GM19023 (cell line): Measurements from ENCODE around the gene MMS22L.

Experiments
- ATAC-seq: cut with Tn5 transposase; IDR thresholded peaks from one replicate; pipeline ENCODE4 v1.9.1; 2021; ENCODE audit warnings: mild to moderate bottlenecking, moderate library complexity; ENCODE audit not compliant: unreplicated experiment

The MMS22L gene

DNA sequence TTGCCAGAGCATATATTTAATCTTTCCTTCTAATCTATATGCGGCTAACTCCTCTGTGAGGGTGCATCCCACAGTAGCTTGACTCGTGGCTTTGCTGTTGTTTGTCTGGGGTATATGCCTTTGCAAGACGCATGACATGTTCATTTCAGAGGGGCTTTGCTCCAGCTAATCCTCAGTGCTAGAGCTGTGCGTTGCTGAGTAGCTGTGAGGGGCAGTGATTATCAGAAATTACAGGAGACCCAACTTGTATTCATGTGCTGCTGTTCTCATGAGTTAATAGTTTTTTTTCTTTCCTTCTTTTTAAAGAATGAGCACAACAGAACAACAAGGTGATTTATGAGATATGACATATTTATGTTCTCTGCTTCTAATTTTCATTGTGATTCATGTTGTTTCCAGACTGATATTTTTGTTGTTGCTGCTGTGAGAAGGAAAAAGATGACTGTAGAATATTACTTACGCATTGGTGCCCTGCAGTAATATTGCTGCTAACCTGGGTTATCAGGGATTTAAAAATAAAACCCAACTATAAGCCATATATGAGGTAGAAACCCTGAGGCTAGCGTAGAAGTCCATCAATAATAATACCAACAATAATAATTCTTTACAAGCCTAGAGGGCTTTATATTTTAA, 190.2 kb downstream of the MMS22L start:
- no peak for ATAC-seq
